WTC11 (cell line): ENCODE data around the gene SLC25A24. TPM values are rescaled to one million over a fixed set of nuclear protein-coding genes. Genes with fewer than 3 reads are reported as not detected.

ENCODE experiments used
- ATAC-seq: fragments of 200-7000 bp; cut with Tn5 transposase; 2 replicates; pipeline ENCODE4 v1.10.0; 2021; ENCODE audit warnings: mild to moderate bottlenecking, moderate library complexity
- CTCF ChIA-PET: fragments of 300-600 bp; sonication (Branson Sonifier 250); formaldehyde crosslinking; loops from one replicate; lab custom pipeline; 2021; ENCODE audit warnings: antibody characterized with exemption; lab: Charles Lee
- POLR2A ChIA-PET: fragments of 350-600 bp; sonication (Branson Sonifier 250); formaldehyde crosslinking; loops from one replicate; lab custom pipeline; 2021; ENCODE audit warnings: antibody characterized with exemption; lab: Charles Lee
- DNase-seq: peaks from one replicate; pipeline ENCODE4 v3.0.0; 2021; ENCODE audit warnings: low spot score
- H3K27ac Mint-ChIP-seq: 2 replicates; pipeline ENCODE4 v1.8.0; 2021; ENCODE audit warnings: mixed read lengths
- H3K27me3 Mint-ChIP-seq: 2 replicates; pipeline ENCODE4 v1.8.0; 2021; ENCODE audit warnings: low read depth, mild to moderate bottlenecking, moderate library complexity, mixed read lengths
- H3K36me3 Mint-ChIP-seq: 2 replicates; pipeline ENCODE4 v1.8.0; 2021; ENCODE audit warnings: mixed read lengths
- H3K4me1 Mint-ChIP-seq: 2 replicates; pipeline ENCODE4 v1.8.0; 2022; ENCODE audit warnings: mixed read lengths
- H3K4me3 Mint-ChIP-seq: 2 replicates; pipeline ENCODE4 v1.8.0; 2021; ENCODE audit warnings: mild to moderate bottlenecking, moderate library complexity, mixed read lengths
- H3K9me3 Mint-ChIP-seq: 2 replicates; pipeline ENCODE4 v1.8.0; 2021; ENCODE audit warnings: mixed read lengths
- CREB1 ChIP-seq: sonication (generic); formaldehyde crosslinking; IDR thresholded peaks from 2 replicates; pipeline ENCODE4 v1.8.0; 2023; ENCODE audit warnings: mild to moderate bottlenecking, missing genetic modification reagents
- ETV6 ChIP-seq: sonication (generic); formaldehyde crosslinking; IDR thresholded peaks from 2 replicates; pipeline ENCODE4 v1.8.1; 2022; ENCODE audit warnings: mild to moderate bottlenecking, missing genetic modification reagents
- FOXP1 ChIP-seq: sonication (generic); formaldehyde crosslinking; IDR thresholded peaks from 2 replicates; pipeline ENCODE4 v1.8.0; 2022; ENCODE audit warnings: missing genetic modification reagents, mild to moderate bottlenecking, moderate library complexity, borderline replicate concordance
- ZNF232 ChIP-seq: sonication (generic); formaldehyde crosslinking; IDR thresholded peaks from 2 replicates; pipeline ENCODE4 v1.8.0; 2022; ENCODE audit warnings: mild to moderate bottlenecking, missing genetic modification reagents
- ZNF423 ChIP-seq: fragments of 250-450 bp; sonication (Bioruptor Pico); IDR thresholded peaks from 2 replicates; pipeline ENCODE4 v2.1.2; 2022; ENCODE audit warnings: mild to moderate bottlenecking, moderate library complexity
- total RNA-seq: library from RNA; stranded (reverse); gene quantifications from 3 replicates; pipeline ENCODE4 v1.2.3, GENCODE V29; 2021
- TF ChIP-seq, protein P1 (sequence below): fragments of 250-450 bp; sonication (Bioruptor Pico); conservative IDR thresholded peaks from 2 replicates; pipeline ENCODE4 v1.9.0; 2021; ENCODE audit warnings: mild to moderate bottlenecking
- TF ChIP-seq, protein P2 (sequence below): sonication (generic); formaldehyde crosslinking; IDR thresholded peaks from 2 replicates; pipeline ENCODE4 v1.8.1; 2023; ENCODE audit warnings: mild to moderate bottlenecking, moderate library complexity, missing genetic modification reagents
- TF ChIP-seq, protein P3 (sequence below): sonication (generic); formaldehyde crosslinking; IDR thresholded peaks from 2 replicates; pipeline ENCODE4 v1.8.0; 2022; ENCODE audit warnings: missing genetic modification reagents
- TF ChIP-seq, protein P4 (sequence below): sonication (generic); formaldehyde crosslinking; IDR thresholded peaks from 2 replicates; pipeline ENCODE4 v1.8.0; 2022; ENCODE audit warnings: mild to moderate bottlenecking, missing genetic modification reagents

Gene SLC25A24
- total RNA-seq, 1 experiment from 2014 or later = 39.1 TPM

DNA sequence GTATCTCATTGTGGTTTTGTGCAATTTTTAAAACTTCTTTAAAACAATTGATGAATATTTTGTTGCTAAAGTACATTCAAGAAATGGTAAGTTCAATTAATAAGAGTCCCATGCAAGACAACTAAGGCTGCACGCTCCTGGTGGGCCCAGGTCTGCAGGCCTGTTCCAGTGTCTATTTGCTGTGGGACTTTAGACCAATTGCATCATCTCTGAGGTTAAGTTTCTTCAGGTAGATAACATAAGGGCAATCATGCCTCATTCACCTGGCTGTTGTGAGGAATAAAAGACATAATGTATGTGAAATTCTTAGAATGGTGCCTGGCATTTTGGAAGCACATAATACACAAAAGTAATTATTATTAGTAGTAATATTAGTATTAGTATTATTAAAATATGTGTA lies 82.9 kb downstream of the SLC25A24 start (continued):
- no peak for TF ChIP-seq FOXP1 (CRISPR knock-in tag)
- TF ChIP-seq, protein P1, sequence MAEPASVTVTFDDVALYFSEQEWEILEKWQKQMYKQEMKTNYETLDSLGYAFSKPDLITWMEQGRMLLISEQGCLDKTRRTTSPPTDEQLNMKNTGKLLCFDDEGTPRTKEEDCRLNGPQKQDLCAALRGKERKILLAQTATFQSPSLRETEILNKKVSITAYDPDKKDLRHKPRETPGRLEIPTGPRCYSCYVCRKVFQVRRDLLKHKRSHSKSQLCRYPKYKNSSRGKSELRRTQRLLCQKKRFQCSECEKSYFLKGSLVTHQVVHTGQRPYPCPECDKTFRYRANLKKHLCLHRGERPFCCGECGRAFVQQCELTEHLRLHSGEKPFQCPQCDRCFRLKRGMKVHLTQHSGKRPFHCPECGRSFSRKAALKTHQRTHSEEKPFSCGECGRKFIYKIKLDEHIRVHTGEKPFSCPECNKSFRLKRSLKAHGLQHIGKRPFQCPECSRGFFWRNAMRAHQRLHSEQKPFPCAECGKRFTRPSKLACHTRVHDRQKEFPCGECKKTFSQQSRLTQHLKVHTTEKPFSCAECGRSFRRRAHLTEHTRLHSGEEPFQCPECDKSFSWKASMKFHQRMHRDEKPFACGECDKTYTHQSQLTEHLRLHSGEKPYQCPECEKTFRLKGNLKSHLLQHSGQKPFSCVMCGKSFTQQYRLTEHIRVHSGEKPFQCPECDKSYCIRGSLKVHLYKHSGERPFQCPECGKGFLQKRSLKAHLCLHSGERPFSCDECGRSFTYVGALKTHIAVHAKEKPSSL (CRISPR knock-in tag) = no peak
- TF ChIP-seq, protein P2, sequence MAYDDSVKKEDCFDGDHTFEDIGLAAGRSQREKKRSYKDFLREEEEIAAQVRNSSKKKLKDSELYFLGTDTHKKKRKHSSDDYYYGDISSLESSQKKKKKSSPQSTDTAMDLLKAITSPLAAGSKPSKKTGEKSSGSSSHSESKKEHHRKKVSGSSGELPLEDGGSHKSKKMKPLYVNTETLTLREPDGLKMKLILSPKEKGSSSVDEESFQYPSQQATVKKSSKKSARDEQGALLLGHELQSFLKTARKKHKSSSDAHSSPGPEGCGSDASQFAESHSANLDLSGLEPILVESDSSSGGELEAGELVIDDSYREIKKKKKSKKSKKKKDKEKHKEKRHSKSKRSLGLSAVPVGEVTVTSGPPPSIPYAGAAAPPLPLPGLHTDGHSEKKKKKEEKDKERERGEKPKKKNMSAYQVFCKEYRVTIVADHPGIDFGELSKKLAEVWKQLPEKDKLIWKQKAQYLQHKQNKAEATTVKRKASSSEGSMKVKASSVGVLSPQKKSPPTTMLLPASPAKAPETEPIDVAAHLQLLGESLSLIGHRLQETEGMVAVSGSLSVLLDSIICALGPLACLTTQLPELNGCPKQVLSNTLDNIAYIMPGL (CRISPR knock-in tag) = no peak

DNA sequence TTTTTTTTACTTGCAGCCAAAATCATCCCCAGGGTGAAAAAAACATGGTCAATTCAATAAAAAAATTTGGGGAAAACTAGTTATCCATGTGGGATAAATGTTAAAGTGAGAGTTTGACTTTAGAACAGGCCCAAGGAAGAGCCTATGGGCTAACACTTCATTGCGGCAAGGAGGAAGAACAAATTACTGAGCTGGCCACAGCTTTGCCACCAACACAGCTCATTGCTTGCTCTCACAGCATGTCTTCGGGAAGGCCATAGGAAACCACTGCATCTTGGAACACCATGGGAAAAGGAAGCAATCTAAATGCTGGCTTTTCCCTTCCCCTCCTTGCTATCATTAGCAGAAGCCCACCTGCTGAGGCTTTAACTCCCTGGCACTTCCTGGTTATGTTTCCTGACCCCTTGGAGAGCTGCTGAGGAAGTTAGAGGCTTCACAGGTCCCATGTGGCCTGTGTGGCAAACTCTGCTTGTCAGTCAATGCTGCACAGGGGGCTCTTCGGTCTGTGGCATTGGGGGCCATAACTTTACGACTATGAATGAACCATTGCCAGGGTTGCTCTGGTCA lies 86.0 kb downstream of the SLC25A24 start:
- Mint-ChIP-seq H3K36me3 (no peaks in the 10 kb centered on the region), H3K4me3 (no peak overlapping the region), H3K27ac (no peak overlapping the region), H3K4me1 (no peaks in the 10 kb centered on the region), H3K9me3 (peaks cover 6% of the 10 kb centered on the region), H3K27me3 (no peaks in the 10 kb centered on the region)
- DNase-seq (no peak), ATAC-seq (peak; percentile 36)
- ChIA-PET POLR2A (no interaction called here), CTCF (interaction anchor here (1.2 to 1.4 kb wide), 2 partner anchors 11 to 332 kb away, joined by 7 to 8 read pairs; no protein-coding TSS in a partner anchor)
- TF ChIP-seq ZNF423 (CRISPR knock-in tag) = no peak
- no peak for TF ChIP-seq CREB1
- peak; percentile 100 for TF ChIP-seq ETV6 (CRISPR knock-in tag)
- TF ChIP-seq, all 79 proteins: peak for 1

DNA sequence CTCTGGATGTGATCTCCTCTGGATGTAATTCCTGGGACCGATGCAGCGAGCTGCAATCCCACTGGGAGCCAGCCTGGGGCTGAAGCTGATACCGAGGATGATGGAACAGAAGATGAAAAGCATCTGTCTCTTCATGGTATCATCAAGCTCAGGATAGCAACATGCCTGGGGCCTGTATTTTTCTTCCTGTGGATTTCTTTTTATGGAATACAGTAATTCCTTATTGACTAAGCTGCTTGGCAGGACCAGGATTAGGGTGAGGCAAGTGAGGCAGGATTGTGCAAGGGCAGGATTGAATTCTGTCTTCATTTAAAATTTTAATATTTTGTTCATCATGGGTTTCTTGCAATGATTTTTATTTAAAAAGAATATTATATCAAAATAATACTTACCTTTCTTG lies 86.6 kb downstream of the SLC25A24 start:
- ChIA-PET CTCF (interaction anchor here (1.2 to 1.4 kb wide), 2 partner anchors 12 to 331 kb away, joined by 7 to 8 read pairs; no protein-coding TSS in a partner anchor), POLR2A (no interaction called here)
- ATAC-seq (no peak), DNase-seq (no peak)
- TF ChIP-seq, protein P3, sequence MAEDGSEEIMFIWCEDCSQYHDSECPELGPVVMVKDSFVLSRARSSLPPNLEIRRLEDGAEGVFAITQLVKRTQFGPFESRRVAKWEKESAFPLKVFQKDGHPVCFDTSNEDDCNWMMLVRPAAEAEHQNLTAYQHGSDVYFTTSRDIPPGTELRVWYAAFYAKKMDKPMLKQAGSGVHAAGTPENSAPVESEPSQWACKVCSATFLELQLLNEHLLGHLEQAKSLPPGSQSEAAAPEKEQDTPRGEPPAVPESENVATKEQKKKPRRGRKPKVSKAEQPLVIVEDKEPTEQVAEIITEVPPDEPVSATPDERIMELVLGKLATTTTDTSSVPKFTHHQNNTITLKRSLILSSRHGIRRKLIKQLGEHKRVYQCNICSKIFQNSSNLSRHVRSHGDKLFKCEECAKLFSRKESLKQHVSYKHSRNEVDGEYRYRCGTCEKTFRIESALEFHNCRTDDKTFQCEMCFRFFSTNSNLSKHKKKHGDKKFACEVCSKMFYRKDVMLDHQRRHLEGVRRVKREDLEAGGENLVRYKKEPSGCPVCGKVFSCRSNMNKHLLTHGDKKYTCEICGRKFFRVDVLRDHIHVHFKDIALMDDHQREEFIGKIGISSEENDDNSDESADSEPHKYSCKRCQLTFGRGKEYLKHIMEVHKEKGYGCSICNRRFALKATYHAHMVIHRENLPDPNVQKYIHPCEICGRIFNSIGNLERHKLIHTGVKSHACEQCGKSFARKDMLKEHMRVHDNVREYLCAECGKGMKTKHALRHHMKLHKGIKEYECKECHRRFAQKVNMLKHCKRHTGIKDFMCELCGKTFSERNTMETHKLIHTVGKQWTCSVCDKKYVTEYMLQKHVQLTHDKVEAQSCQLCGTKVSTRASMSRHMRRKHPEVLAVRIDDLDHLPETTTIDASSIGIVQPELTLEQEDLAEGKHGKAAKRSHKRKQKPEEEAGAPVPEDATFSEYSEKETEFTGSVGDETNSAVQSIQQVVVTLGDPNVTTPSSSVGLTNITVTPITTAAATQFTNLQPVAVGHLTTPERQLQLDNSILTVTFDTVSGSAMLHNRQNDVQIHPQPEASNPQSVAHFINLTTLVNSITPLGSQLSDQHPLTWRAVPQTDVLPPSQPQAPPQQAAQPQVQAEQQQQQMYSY (CRISPR knock-in tag) = no peak
- TF ChIP-seq, protein P4, sequence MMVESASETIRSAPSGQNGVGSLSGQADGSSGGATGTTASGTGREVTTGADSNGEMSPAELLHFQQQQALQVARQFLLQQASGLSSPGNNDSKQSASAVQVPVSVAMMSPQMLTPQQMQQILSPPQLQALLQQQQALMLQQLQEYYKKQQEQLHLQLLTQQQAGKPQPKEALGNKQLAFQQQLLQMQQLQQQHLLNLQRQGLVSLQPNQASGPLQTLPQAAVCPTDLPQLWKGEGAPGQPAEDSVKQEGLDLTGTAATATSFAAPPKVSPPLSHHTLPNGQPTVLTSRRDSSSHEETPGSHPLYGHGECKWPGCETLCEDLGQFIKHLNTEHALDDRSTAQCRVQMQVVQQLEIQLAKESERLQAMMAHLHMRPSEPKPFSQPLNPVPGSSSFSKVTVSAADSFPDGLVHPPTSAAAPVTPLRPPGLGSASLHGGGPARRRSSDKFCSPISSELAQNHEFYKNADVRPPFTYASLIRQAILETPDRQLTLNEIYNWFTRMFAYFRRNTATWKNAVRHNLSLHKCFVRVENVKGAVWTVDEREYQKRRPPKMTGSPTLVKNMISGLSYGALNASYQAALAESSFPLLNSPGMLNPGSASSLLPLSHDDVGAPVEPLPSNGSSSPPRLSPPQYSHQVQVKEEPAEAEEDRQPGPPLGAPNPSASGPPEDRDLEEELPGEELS (CRISPR knock-in tag) = no peak
- TF ChIP-seq ZNF232 (CRISPR knock-in tag) = no peak
- Mint-ChIP-seq H3K4me1 (no peaks in the 10 kb centered on the region), H3K36me3 (no peaks in the 10 kb centered on the region), H3K9me3 (peaks cover 6% of the 10 kb centered on the region), H3K4me3 (no peak overlapping the region), H3K27me3 (no peaks in the 10 kb centered on the region), H3K27ac (no peak overlapping the region)
